ENCODE results near the gene CHST12. TPM values are rescaled to one million over a fixed set of nuclear protein-coding genes. Genes with fewer than 3 reads are reported as not detected.
"Not testable (repeated sequence)": the region's sequence is repeated elsewhere in the genome, so short reads cannot be mapped to it uniquely, and the experiment has no call there.

Gene CHST12
- total RNA-seq, 1 donor from 2014 or later = 22.4 TPM

DNA sequence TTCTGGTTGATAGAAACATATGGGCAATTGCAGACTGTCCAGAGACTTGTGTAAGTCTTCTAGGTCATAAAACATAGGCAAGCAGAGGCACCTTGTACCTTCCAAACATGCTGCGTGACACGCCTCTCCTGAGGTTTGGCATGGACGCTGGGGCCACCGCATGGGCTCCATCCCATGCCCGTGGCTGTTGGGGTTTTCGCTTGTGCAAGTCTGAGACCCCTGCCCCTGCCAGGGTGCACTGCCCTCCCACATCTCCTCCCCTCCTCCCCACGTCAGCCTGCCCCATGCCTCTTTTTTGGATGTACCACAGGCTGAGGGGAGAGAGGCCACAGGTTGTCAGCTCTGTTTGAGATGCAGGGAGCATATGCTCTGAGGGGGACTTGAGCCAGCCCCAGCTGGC lies 29.8 kb upstream of the CHST12 start:
- Mint-ChIP-seq H3K27me3 (no peaks in the 10 kb centered on the region), H3K36me3 (peaks cover 25% of the 10 kb centered on the region), H3K4me1 (ENCODE audit: unreplicated experiment) (no peaks in the 10 kb centered on the region), H3K9me3 (no peaks in the 10 kb centered on the region), H3K4me3 (no peak overlapping the region), H3K27ac (no peak overlapping the region)
- DNase-seq (ENCODE audit: extremely low spot score, unreplicated experiment) = no peak
- TF ChIP-seq, protein P1, sequence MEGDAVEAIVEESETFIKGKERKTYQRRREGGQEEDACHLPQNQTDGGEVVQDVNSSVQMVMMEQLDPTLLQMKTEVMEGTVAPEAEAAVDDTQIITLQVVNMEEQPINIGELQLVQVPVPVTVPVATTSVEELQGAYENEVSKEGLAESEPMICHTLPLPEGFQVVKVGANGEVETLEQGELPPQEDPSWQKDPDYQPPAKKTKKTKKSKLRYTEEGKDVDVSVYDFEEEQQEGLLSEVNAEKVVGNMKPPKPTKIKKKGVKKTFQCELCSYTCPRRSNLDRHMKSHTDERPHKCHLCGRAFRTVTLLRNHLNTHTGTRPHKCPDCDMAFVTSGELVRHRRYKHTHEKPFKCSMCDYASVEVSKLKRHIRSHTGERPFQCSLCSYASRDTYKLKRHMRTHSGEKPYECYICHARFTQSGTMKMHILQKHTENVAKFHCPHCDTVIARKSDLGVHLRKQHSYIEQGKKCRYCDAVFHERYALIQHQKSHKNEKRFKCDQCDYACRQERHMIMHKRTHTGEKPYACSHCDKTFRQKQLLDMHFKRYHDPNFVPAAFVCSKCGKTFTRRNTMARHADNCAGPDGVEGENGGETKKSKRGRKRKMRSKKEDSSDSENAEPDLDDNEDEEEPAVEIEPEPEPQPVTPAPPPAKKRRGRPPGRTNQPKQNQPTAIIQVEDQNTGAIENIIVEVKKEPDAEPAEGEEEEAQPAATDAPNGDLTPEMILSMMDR (conservative IDR thresholded peaks at IDR 0.05) = no peak

- DNase-seq (ENCODE audit: extremely low spot score, unreplicated experiment) = no peak
- H3K27me3 Mint-ChIP-seq = no peaks in the 10 kb centered on the region
- no peak overlapping the region for H3K4me3 Mint-ChIP-seq
- H3K27ac Mint-ChIP-seq = no peak overlapping the region
- H3K36me3 Mint-ChIP-seq = peaks cover 17% of the 10 kb centered on the region
- no peaks in the 10 kb centered on the region for H3K9me3 Mint-ChIP-seq
- H3K4me1 Mint-ChIP-seq (ENCODE audit: unreplicated experiment) = no peaks in the 10 kb centered on the region
- TF ChIP-seq, protein P1 (conservative IDR thresholded peaks at IDR 0.05) = no peak
Measured at GRCh38 chr7:2374401-2374800, 29.0 kb upstream of the CHST12 start.

DNA sequence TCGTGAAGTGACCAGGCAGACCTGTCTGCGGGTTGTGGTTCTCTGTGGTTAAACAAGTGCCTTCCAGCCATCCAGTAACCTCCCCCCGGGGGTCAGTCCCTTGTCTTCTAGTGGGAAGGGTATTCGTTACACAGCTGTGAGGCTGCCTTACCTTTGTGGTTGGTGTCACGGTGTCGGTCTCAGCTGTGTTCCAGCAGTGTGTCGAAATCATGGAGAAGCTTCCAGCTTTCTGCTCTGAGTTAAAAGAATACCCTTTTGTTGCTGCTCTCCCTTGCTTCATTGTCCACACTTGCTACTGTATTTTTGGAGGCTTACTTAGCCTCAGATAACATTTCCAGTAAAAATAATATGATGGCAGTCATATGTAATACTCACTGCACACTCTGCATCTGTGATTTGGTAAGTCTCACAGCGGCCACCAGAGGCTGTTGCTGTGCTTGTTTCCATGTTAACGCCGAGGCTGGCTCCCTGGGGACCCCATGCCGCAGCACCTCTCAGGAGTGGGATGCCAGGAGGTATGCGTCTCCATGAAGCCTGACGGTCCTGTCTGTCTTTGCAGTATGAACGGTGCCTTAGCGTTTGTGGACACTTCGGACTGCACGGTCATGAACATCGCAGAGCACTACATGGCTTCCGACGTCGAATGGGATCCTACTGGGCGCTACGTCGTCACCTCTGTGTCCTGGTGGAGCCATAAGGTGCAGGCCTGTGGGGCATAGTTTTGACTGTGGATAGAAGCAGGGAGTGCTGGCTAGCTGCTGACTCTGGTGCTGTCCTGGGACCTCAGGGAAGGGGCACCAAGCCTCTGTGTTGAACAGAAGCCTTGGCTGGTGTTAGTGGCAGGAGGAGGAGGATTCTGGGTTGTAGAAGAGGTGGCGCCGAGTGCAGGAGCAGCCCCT lies 28.3 kb upstream of the CHST12 start:
- H3K4me3 Mint-ChIP-seq = no peak overlapping the region
- no peaks in the 10 kb centered on the region for H3K9me3 Mint-ChIP-seq
- no peaks in the 10 kb centered on the region for H3K27me3 Mint-ChIP-seq
- H3K36me3 Mint-ChIP-seq = peaks cover 17% of the 10 kb centered on the region
- DNase-seq (ENCODE audit: extremely low spot score, unreplicated experiment) = no peak
- no peaks in the 10 kb centered on the region for H3K4me1 Mint-ChIP-seq (ENCODE audit: unreplicated experiment)
- H3K27ac Mint-ChIP-seq = no peak overlapping the region
- TF ChIP-seq, protein P1 (conservative IDR thresholded peaks at IDR 0.05) = no peak

DNA sequence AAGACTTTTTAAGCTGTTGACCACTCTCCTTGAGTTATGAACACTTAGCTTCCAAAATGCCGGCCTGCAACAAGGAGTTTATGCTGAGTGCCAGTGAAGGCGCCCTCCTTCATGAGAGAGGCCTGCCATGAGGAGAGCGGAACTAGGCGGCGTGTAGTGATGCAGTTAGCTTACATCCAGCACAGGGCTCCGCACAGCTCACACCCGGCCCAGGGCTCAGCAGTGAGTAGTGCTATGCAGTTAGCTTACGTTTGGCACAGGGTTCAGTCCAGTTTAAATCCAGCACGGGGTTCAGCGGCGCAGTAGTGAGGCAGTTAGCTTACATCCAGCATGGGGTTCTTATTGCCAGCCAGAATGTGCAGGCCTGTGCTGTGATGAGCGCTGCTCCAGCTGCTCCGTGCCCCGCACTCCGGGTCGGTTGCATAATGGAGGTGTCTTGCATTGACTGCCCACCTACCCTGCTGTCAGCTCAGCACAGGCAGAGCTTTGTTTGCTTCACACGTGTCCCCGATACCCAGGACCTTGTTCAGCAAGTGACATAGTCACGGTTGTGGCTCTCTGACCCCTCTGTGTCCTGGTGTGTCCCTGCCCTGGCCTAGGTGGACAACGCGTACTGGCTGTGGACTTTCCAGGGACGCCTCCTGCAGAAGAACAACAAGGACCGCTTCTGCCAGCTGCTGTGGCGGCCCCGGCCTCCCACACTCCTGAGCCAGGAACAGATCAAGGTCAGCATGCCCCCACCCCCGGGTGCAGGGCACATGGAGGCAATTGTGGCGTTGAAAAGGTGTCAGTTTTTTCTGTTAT lies 26.9 kb upstream of the CHST12 start:
- Mint-ChIP-seq H3K27ac (no peak overlapping the region), H3K4me1 (ENCODE audit: unreplicated experiment) (no peaks in the 10 kb centered on the region), H3K27me3 (no peaks in the 10 kb centered on the region), H3K36me3 (peaks cover 24% of the 10 kb centered on the region), H3K4me3 (no peak overlapping the region), H3K9me3 (no peaks in the 10 kb centered on the region)
- DNase-seq (ENCODE audit: extremely low spot score, unreplicated experiment) = no peak
- TF ChIP-seq, protein P1 (conservative IDR thresholded peaks at IDR 0.05) = no peak

DNA sequence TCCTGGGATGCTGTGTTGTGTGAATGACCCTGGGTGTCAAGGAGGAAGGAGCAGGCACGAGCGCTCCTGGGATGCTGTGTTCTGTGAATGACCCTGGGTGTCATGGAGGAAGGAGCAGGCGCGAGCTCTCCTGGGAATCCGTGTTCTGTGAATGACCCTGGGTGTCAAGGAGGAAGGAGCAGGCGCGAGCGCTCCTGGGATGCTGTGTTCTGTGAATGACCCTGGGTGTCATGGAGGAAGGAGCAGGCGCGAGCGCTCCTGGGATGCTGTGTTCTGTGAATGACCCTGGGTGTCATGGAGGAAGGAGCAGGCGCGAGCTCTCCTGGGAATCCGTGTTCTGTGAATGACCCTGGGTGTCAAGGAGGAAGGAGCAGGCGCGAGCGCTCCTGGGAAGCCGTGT lies 25.9 kb upstream of the CHST12 start:
- DNase-seq (ENCODE audit: extremely low spot score, unreplicated experiment); H3K4me3 Mint-ChIP-seq; H3K9me3 Mint-ChIP-seq; H3K4me1 Mint-ChIP-seq (ENCODE audit: unreplicated experiment); H3K27ac Mint-ChIP-seq; H3K27me3 Mint-ChIP-seq: not testable (repeated sequence)
- H3K36me3 Mint-ChIP-seq = peaks cover 21% of the 10 kb centered on the region

DNA sequence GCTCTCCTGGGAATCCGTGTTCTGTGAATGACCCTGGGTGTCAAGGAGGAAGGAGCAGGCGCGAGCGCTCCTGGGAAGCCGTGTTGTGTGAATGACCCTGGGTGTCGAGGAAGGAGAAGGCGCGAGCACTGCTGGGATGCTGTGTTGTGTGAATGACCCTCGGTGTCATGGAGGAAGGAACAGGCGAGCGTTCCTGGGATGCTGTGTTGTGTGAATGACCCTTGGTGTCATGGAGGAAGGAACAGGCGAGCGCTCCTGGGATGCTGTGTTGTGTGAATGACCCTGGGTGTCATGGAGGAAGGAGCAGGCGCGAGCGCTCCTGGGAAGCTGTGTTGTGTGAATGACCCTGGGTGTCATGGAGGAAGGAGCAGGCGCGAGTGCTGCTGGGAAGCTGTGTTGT lies 25.3 kb upstream of the CHST12 start:
- H3K4me1 Mint-ChIP-seq (ENCODE audit: unreplicated experiment); DNase-seq (ENCODE audit: extremely low spot score, unreplicated experiment); H3K27me3 Mint-ChIP-seq; H3K9me3 Mint-ChIP-seq; H3K27ac Mint-ChIP-seq; H3K4me3 Mint-ChIP-seq: not testable (repeated sequence)
- H3K36me3 Mint-ChIP-seq = peaks cover 20% of the 10 kb centered on the region
